Measurements from ENCODE around the gene VPREB3. TPM values are rescaled to one million over a fixed set of nuclear protein-coding genes. Genes with fewer than 3 reads are reported as not detected.

Gene VPREB3
- polyA plus RNA-seq, 1 donor (not counting 4 experiments of a cell fraction or from before 2014, with no cell fraction given), result not detected

- no peak overlapping the region for H3K4me3 ChIP-seq (ENCODE audit: control insufficient read depth in 2 of 3, extremely low read depth in 1 of 3, insufficient read depth in 2 of 3, low read depth in 1 of 3, low read length in 3 of 3)
- H3K9me1 ChIP-seq (ENCODE audit: control insufficient read depth, extremely low read depth, insufficient read depth, low read length), result no peaks in the 10 kb centered on the region
- no peaks in the 10 kb centered on the region for H3K36me3 ChIP-seq (ENCODE audit: control insufficient read depth in 2 of 2, extremely low read depth in 1 of 2, insufficient read depth in 2 of 2, low read length in 2 of 2)
- H3K27ac ChIP-seq (ENCODE audit: control insufficient read depth, insufficient read depth, low read length), result no peak overlapping the region
- H2AFZ ChIP-seq (ENCODE audit: control insufficient read depth, low read length), result no peak overlapping the region
- H3K27me3 ChIP-seq (ENCODE audit: control insufficient read depth, extremely low read depth, insufficient read depth, low read length), result peaks cover 16% of the 10 kb centered on the region
- no peak overlapping the region for H3K9ac ChIP-seq (ENCODE audit: control insufficient read depth, extremely low read depth, insufficient read depth, low read length)
- H4K20me1 ChIP-seq (ENCODE audit: control insufficient read depth, extremely low read depth, insufficient read depth, low read length), result no peaks in the 10 kb centered on the region
- H3K4me2 ChIP-seq (ENCODE audit: control insufficient read depth, extremely low read depth, insufficient read depth, low read depth, low read length), result no peak overlapping the region
- dilution Hi-C loops (cut with MboI; ENCODE audit: extremely low pct_ligation_motif_present, low sequenced_read_pairs), result no loop called here
- no peaks in the 10 kb centered on the region for H3K9me3 ChIP-seq (ENCODE audit: control insufficient read depth, low read depth, low read length)
- H3K4me1 ChIP-seq (ENCODE audit: control insufficient read depth, extremely low read depth, insufficient read depth, low read length), result peaks cover 12% of the 10 kb centered on the region
- H3K79me2 ChIP-seq (ENCODE audit: control insufficient read depth, insufficient read depth, low read length), result no peaks in the 10 kb centered on the region
- DNase-seq (ENCODE audit: low read depth, low spot score) (no peak), FAIRE-seq (no peak)
- no peak for TF ChIP-seq EZH2 (IDR thresholded peaks at IDR 0.05; ENCODE audit: low read length)
- TF ChIP-seq CTCF (optimal IDR thresholded peaks at IDR 0.05 in 1 of 3, IDR thresholded peaks at IDR 0.05 in 1 of 3, conservative IDR thresholded peaks at IDR 0.05 in 1 of 3; ENCODE audit: extremely low read depth in 1 of 3, insufficient read depth in 2 of 3, low read length in 3 of 3), result no peak
Observed at GRCh38 chr22:23774114-23774921, 20.1 kb upstream of the VPREB3 start.

- no peak overlapping the region for H3K4me3 ChIP-seq (ENCODE audit: control insufficient read depth in 2 of 3, extremely low read depth in 1 of 3, insufficient read depth in 2 of 3, low read depth in 1 of 3, low read length in 3 of 3)
- H3K9me3 ChIP-seq (ENCODE audit: control insufficient read depth, low read depth, low read length), result no peaks in the 10 kb centered on the region
- H3K9ac ChIP-seq (ENCODE audit: control insufficient read depth, extremely low read depth, insufficient read depth, low read length), result no peak overlapping the region
- no peaks in the 10 kb centered on the region for H4K20me1 ChIP-seq (ENCODE audit: control insufficient read depth, extremely low read depth, insufficient read depth, low read length)
- H3K79me2 ChIP-seq (ENCODE audit: control insufficient read depth, insufficient read depth, low read length), result no peaks in the 10 kb centered on the region
- no peaks in the 10 kb centered on the region for H3K36me3 ChIP-seq (ENCODE audit: control insufficient read depth in 2 of 2, extremely low read depth in 1 of 2, insufficient read depth in 2 of 2, low read length in 2 of 2)
- peaks cover 16% of the 10 kb centered on the region for H3K27me3 ChIP-seq (ENCODE audit: control insufficient read depth, extremely low read depth, insufficient read depth, low read length)
- no peak overlapping the region for H3K27ac ChIP-seq (ENCODE audit: control insufficient read depth, insufficient read depth, low read length)
- no peak for FAIRE-seq
- peaks cover 12% of the 10 kb centered on the region for H3K4me1 ChIP-seq (ENCODE audit: control insufficient read depth, extremely low read depth, insufficient read depth, low read length)
- dilution Hi-C loops (cut with MboI; ENCODE audit: extremely low pct_ligation_motif_present, low sequenced_read_pairs), result no loop called here
- H3K9me1 ChIP-seq (ENCODE audit: control insufficient read depth, extremely low read depth, insufficient read depth, low read length), result no peaks in the 10 kb centered on the region
- no peak for DNase-seq (ENCODE audit: low read depth, low spot score)
- no peak overlapping the region for H2AFZ ChIP-seq (ENCODE audit: control insufficient read depth, low read length)
- TF ChIP-seq EZH2 (IDR thresholded peaks at IDR 0.05; ENCODE audit: low read length), result no peak
- no peak for TF ChIP-seq CTCF (optimal IDR thresholded peaks at IDR 0.05 in 1 of 3, IDR thresholded peaks at IDR 0.05 in 1 of 3, conservative IDR thresholded peaks at IDR 0.05 in 1 of 3; ENCODE audit: extremely low read depth in 1 of 3, insufficient read depth in 2 of 3, low read length in 3 of 3)
- no peak overlapping the region for H3K4me2 ChIP-seq (ENCODE audit: control insufficient read depth, extremely low read depth, insufficient read depth, low read depth, low read length)
Observed at GRCh38 chr22:23773483-23774113, 19.4 kb upstream of the VPREB3 start.
